ENCODE results near the gene TRIO.
A peak's percentile ranks its signal among the peaks of the same experiment; 100 is the strongest.

The TRIO gene

GRCh38 chr5:14123551-14123950, 19.6 kb upstream of the TRIO start:
- DNase-seq (ENCODE audit: low spot score): no peak

- DNase-seq (ENCODE audit: low spot score): no peak
Observed at GRCh38 chr5:14123974-14124482, 19.1 kb upstream of the TRIO start.

- no peak for DNase-seq (ENCODE audit: low spot score)
Observed at GRCh38 chr5:14125262-14125661, 17.9 kb upstream of the TRIO start.

GRCh38 chr5:14127587-14127986, 15.6 kb upstream of the TRIO start:
- DNase-seq (ENCODE audit: low spot score): no peak

- DNase-seq (ENCODE audit: low spot score): no peak
Observed at GRCh38 chr5:14128079-14128478, 15.1 kb upstream of the TRIO start.

- DNase-seq (ENCODE audit: low spot score): no peak
Observed at GRCh38 chr5:14129123-14129522, 14.0 kb upstream of the TRIO start.

GRCh38 chr5:14131855-14132503, 11.2 kb upstream of the TRIO start:
- no peak for DNase-seq (ENCODE audit: low spot score)

GRCh38 chr5:14133394-14133793, 9.7 kb upstream of the TRIO start:
- DNase-seq (ENCODE audit: low spot score): no peak

GRCh38 chr5:14134083-14134482, 9.1 kb upstream of the TRIO start:
- DNase-seq (ENCODE audit: low spot score): no peak

- no peak for DNase-seq (ENCODE audit: low spot score)
Observed at GRCh38 chr5:14134771-14135170, 8.4 kb upstream of the TRIO start.

GRCh38 chr5:14135621-14136020, 7.5 kb upstream of the TRIO start:
- no peak for DNase-seq (ENCODE audit: low spot score)

GRCh38 chr5:14136228-14136627, 6.9 kb upstream of the TRIO start:
- DNase-seq (ENCODE audit: low spot score): no peak

- no peak for DNase-seq (ENCODE audit: low spot score)
Observed at GRCh38 chr5:14138608-14139540, 4.3 kb upstream of the TRIO start.

- no peak for DNase-seq (ENCODE audit: low spot score)
Observed at GRCh38 chr5:14141764-14142163, 1.4 kb upstream of the TRIO start.

GRCh38 chr5:14142202-14142826, 828 bp upstream of the TRIO start:
- peak; percentile 27 for DNase-seq (ENCODE audit: low spot score)

- DNase-seq (ENCODE audit: low spot score): peak; percentile 48
Observed at GRCh38 chr5:14143546-14143840, 351 bp downstream of the TRIO start.

- DNase-seq (ENCODE audit: low spot score): peak; percentile 40
Observed at GRCh38 chr5:14143841-14144585, 871 bp downstream of the TRIO start.

GRCh38 chr5:14144586-14145434, 1.7 kb downstream of the TRIO start:
- DNase-seq (ENCODE audit: low spot score): peak; percentile 65

GRCh38 chr5:14145435-14146334, 2.5 kb downstream of the TRIO start:
- no peak for DNase-seq (ENCODE audit: low spot score)

GRCh38 chr5:14146725-14147124, 3.6 kb downstream of the TRIO start:
- no peak for DNase-seq (ENCODE audit: low spot score)

Measured in iPS-NIHi11 (cell line).